BLaER1 treated with 17β-estradiol and CSF1 and Interleukin-3, amounts not matched to agents 10 nM and 100 nM (cell line): ENCODE measurements around the gene FIGN.

Experiments
- H3K27ac ChIP-seq, 11 experiments: shearing (Covaris generic); formaldehyde crosslinking; 2 replicates each; pipeline ENCODE4 v1.8.1; 2022
- H3K27me3 ChIP-seq, 11 experiments: shearing (Covaris generic); formaldehyde crosslinking; 2 replicates each; pipeline ENCODE4 v1.8.1; 2022
- H3K36me3 ChIP-seq, 11 experiments: shearing (Covaris generic); formaldehyde crosslinking; 2 replicates each; pipeline ENCODE4 v1.8.1; 2022
- H3K4me1 ChIP-seq, 10 experiments: shearing (Covaris generic); formaldehyde crosslinking; 2 replicates each; pipeline ENCODE4 v1.8.1; 2022
- H3K4me2 ChIP-seq, 11 experiments: shearing (Covaris generic); formaldehyde crosslinking; 2 replicates each; pipeline ENCODE4 v1.8.1; 2022
- H3K4me3 ChIP-seq, 10 experiments: shearing (Covaris generic); formaldehyde crosslinking; 2 replicates each; pipeline ENCODE4 v1.8.1; 2022
- H3K9ac ChIP-seq, 11 experiments: shearing (Covaris generic); formaldehyde crosslinking; 2 replicates each; pipeline ENCODE4 v1.8.1; 2022
- H3K9me3 ChIP-seq, 11 experiments: shearing (Covaris generic); formaldehyde crosslinking; replicated peaks in 1 of 11; 2 replicates each; pipeline ENCODE4 v1.8.1; 2022
- H4K20me1 ChIP-seq, 11 experiments: shearing (Covaris generic); formaldehyde crosslinking; 2 replicates each; pipeline ENCODE4 v1.8.1; 2022
- Cebpa-rat ChIP-seq, 11 experiments: shearing (Covaris generic); IDR thresholded peaks; 2 replicates each; pipeline ENCODE4 v1.8.1; 2022

Gene FIGN

DNA sequence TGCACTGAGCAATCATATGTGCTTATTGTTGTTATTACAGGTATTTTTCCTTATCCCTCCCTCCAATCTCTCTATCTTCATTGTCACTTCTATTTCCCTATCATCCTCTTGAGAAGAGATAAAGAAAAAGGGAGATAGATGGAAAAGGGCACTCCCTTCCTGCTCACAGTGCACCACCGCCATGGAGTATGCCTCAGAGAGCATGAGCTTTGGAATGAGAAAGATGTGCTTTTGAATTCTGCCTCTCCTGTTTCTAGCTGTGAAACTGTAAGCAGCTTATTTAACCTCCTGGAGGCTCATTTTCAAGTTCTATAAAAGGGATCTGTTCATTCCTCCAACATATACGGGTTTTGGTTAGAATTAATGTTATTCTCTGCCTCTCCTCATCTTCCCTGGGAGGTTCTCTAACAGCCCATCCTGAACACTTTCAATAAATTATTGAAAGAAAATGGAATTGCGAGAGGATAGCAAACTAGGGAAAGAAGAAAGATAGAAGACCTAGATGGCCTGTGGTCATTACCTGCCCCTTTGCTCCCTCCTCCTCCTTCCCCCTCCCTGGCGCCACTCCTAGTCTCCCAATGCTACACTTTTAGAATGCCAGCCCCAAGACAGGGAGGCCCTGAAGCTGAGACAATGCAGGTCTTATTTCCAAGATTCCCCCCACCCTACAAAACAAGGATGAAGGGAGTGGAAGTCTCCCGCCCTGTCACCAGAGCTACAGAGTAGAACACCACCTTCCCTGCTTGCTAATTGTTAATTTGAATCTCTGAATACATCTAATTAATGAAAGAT, 37.8 kb downstream of the FIGN start:
- no peak overlapping the region for H3K9ac ChIP-seq
- H3K27me3 ChIP-seq = no peaks in the 10 kb centered on the region
- no peak overlapping the region for H3K27ac ChIP-seq
- no peak for TF ChIP-seq Cebpa-rat (IDR thresholded peaks at IDR 0.05)
- no peak overlapping the region for H3K4me2 ChIP-seq
- no peaks in the 10 kb centered on the region for H3K36me3 ChIP-seq
- no peak overlapping the region for H3K4me3 ChIP-seq
- H3K4me1 ChIP-seq = peaks cover 0 to 9% (median 0%) of the 10 kb centered on the region in 10 experiments; a peak in 2 of 20 replicates
- H3K9me3 ChIP-seq = no peaks in the 10 kb centered on the region
- no peaks in the 10 kb centered on the region for H4K20me1 ChIP-seq

DNA sequence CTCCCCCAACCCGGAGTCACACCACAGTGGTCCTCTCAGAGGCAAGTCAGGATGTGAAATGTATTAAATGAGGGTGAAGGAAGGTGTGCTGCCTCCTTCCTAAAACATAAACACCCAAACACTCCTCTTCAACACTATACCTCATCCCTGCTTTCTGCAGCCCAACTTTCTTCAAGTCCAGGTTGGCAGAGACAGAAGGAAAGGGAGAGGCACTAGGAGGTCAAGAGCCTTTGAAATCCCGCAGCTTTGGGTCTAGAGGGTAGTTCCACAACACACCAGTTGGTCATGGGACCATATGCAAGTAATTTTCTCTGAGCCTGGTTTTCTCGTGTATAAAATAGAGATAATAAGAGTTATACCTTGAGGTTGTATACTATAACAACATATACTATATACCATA, 38.4 kb downstream of the FIGN start:
- Histone ChIP-seq H3K9me3 (no peaks in the 10 kb centered on the region), H4K20me1 (no peaks in the 10 kb centered on the region), H3K36me3 (no peaks in the 10 kb centered on the region), H3K4me2 (no peak overlapping the region), H3K27ac (no peak overlapping the region), H3K27me3 (no peaks in the 10 kb centered on the region), H3K4me1 (peaks cover 0 to 9% (median 0%) of the 10 kb centered on the region in 10 experiments; a peak in 2 of 20 replicates), H3K9ac (no peak overlapping the region), H3K4me3 (no peak overlapping the region)
- TF ChIP-seq Cebpa-rat (IDR thresholded peaks at IDR 0.05) = no peak

DNA sequence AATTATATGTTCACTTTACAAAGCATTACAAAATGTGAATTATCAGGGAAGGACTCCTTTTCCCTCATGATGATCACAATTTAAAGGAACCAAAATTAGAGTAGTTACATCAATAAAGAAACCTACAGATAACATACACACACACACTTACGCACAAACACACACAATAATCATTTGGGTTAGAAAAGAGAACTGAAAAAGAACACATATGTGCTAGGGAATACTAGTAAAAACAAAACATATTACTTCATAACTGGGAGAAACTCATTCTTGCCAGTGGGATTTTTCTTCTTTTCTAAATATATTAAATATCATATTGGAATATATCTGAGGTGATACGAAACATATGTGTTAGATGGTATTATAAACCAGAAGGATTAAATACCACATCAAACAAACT, 42.3 kb downstream of the FIGN start:
- TF ChIP-seq Cebpa-rat (IDR thresholded peaks at IDR 0.05) = no peak
- H4K20me1 ChIP-seq = no peaks in the 10 kb centered on the region
- H3K27ac ChIP-seq = no peak overlapping the region
- peaks cover 0 to 18% (median 0%) of the 10 kb centered on the region in 10 experiments; a peak in 5 of 20 replicates for H3K4me1 ChIP-seq
- H3K4me3 ChIP-seq = no peak overlapping the region
- no peaks in the 10 kb centered on the region for H3K27me3 ChIP-seq
- no peak overlapping the region for H3K4me2 ChIP-seq
- no peak overlapping the region for H3K9ac ChIP-seq
- no peaks in the 10 kb centered on the region for H3K9me3 ChIP-seq
- no peaks in the 10 kb centered on the region for H3K36me3 ChIP-seq

DNA sequence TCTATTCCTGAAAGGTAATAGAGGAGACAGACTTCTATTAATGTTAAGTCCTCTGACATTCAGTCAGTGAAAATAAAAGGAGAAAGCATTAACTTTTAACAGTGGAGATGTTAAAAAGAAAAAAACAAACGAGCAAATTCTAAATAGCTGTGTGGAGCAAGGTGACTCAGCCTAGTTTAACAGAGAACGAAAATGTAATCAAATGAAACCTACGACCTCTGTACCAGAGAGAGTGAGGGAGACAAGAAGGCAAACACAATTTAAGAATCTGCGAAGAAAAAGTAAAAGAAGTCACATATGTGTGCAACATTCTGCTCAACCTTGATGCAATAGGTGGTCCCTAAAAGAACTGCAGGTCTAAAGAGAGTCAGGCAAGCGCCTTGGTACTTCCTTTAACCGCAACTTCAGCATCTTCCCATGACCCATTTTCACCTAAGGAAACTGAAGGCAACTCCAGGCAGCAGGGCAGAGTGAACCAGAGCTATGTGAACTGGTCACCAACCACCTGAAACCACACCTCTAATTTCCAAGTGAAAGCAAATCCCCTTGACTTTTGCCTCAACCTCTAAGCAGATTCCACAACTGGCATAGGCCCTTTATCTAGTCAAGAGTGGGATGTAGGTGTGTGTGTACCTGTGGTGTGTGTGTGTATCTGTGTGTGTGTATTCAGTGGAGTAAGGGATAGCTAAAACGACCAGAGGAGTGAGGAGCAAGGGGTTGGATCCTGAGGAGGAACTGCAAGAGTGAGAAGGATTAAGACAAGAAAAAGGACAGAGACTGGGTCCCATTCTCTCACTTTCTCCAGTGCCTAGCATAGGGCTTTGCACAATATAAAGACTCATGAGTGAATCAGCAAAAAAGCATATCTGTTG, 43.0 kb downstream of the FIGN start:
- Histone ChIP-seq H3K27me3 (no peaks in the 10 kb centered on the region), H3K27ac (no peak overlapping the region), H3K9me3 (no peaks in the 10 kb centered on the region), H3K4me3 (no peak overlapping the region), H3K36me3 (no peaks in the 10 kb centered on the region), H4K20me1 (no peaks in the 10 kb centered on the region), H3K9ac (no peak overlapping the region), H3K4me2 (no peak overlapping the region), H3K4me1 (peaks cover 0 to 18% (median 0%) of the 10 kb centered on the region in 10 experiments; a peak in 5 of 20 replicates)
- TF ChIP-seq Cebpa-rat (IDR thresholded peaks at IDR 0.05) = no peak

DNA sequence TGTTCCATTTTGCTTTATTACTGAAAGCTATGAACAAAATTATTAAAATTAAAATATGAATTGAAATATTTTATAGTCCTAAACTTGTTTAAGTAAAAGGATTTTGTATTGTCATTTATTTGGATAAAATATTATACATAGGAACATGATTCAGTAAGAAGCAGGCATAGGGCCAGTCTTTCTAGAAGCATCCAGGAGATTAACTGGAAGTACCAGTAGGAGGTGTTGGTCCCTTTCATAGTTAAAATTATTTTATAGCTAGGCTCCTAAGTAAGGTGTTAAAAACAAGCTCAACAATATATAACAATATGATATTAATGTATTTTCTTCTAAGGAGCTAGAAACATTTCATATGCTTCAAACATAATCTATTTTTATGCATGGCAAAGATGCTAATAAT, 43.7 kb downstream of the FIGN start:
- Histone ChIP-seq H3K4me2 (no peak overlapping the region), H3K27ac (no peak overlapping the region), H4K20me1 (no peaks in the 10 kb centered on the region), H3K9me3 (no peaks in the 10 kb centered on the region), H3K4me3 (no peak overlapping the region), H3K36me3 (no peaks in the 10 kb centered on the region), H3K27me3 (no peaks in the 10 kb centered on the region), H3K9ac (no peak overlapping the region), H3K4me1 (peaks cover 0 to 18% (median 0%) of the 10 kb centered on the region in 10 experiments; a peak in 5 of 20 replicates)
- no peak for TF ChIP-seq Cebpa-rat (IDR thresholded peaks at IDR 0.05)

DNA sequence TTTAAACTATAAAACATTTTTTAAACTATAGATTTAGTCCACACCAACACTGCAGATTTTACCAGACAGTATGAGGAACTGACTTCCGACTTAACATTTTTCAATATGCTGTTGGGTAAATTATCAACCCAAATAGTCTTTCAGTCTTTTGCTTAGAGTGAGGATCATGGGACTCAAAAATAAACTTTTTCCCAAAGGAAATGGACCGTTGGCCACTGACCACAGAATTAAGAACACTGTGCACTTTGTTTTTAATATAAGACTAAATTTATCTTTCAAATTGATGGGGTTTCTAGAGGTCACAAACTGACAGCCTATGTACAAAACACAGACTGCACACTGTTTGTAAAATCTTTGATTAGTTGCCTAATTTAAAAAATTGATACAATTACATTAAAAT, 44.9 kb downstream of the FIGN start:
- Histone ChIP-seq H3K4me3 (no peak overlapping the region), H3K27me3 (no peaks in the 10 kb centered on the region), H3K36me3 (no peaks in the 10 kb centered on the region), H3K9ac (no peak overlapping the region), H3K9me3 (no peaks in the 10 kb centered on the region), H4K20me1 (no peaks in the 10 kb centered on the region), H3K4me2 (peak overlapping the region in 4 of 11 experiments; percentile 8 to 58 (median 19); a peak in 4 of 22 replicates), H3K4me1 (peaks cover 0 to 18% (median 0%) of the 10 kb centered on the region in 10 experiments; a peak in 5 of 20 replicates), H3K27ac (no peak overlapping the region)
- TF ChIP-seq Cebpa-rat (IDR thresholded peaks at IDR 0.05) = no peak

DNA sequence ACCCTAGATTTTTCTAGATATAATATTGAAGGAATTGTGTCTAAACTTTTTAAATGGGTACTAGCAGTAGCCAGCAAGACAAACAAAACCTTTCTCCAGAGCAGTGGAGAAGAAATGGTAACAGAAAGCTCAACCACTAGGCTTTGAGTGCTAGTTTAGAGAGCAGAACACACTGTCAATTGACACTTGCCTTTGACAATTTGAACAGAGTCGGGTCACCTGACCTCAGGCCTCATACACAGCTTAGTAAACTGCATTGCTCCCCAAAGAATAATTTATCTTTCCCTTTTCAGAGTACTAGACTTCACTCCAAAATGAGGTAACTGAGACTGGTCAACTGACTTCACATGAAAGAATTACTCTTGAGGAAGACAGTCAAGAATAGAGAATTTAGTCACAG, 48.6 kb downstream of the FIGN start:
- Histone ChIP-seq H3K27ac (no peak overlapping the region), H3K4me1 (peaks cover 0 to 18% (median 0%) of the 10 kb centered on the region in 10 experiments; a peak in 5 of 20 replicates), H3K9ac (no peak overlapping the region), H4K20me1 (no peaks in the 10 kb centered on the region), H3K4me3 (no peak overlapping the region), H3K9me3 (no peaks in the 10 kb centered on the region), H3K27me3 (no peaks in the 10 kb centered on the region), H3K36me3 (no peaks in the 10 kb centered on the region), H3K4me2 (no peak overlapping the region)
- no peak for TF ChIP-seq Cebpa-rat (IDR thresholded peaks at IDR 0.05)

DNA sequence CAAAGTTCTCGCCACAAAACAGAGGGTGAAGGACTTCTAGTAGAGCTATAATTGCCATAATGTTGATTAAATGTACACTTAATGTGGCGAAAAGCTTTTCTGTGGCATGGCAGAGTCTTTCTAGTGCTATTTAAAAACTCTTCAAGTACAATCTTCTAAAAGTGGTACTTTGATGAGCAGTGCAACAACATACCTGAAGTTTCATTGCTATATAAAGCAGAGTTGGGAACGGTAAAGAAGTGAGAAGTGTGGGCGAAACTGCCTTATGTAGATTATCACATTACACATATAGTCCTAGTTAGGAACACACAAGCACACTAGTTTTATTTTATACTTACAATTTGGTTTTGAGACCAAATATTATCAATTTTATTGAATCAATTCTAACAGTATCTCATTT, 49.5 kb downstream of the FIGN start:
- no peaks in the 10 kb centered on the region for H3K27me3 ChIP-seq
- no peak for TF ChIP-seq Cebpa-rat (IDR thresholded peaks at IDR 0.05)
- H3K4me2 ChIP-seq = no peak overlapping the region
- H3K27ac ChIP-seq = no peak overlapping the region
- no peak overlapping the region for H3K4me3 ChIP-seq
- no peaks in the 10 kb centered on the region for H4K20me1 ChIP-seq
- no peaks in the 10 kb centered on the region for H3K9me3 ChIP-seq
- H3K4me1 ChIP-seq = peaks cover 0 to 16% (median 0%) of the 10 kb centered on the region in 10 experiments; a peak in 5 of 20 replicates
- no peak overlapping the region for H3K9ac ChIP-seq
- no peaks in the 10 kb centered on the region for H3K36me3 ChIP-seq

DNA sequence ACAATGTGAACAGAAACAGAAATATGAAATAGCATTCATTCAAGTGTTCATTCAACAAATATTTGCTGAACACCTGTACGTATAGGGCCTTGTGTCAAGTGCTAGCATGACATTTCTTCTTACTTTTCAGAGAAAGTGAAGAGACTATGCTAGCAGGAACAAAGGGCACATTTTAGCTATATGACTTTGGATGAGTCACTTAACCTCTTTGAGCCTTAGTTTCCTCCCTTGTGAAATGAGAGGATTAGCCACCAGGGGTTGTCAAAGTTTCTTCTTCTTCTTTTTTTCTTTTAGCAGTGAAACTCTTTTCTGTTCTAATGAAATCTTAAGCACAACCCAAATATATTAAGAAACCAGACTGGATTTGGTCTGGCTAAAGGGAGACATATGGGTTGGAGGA, 53.1 kb downstream of the FIGN start:
- Histone ChIP-seq H3K9ac (no peak overlapping the region), H4K20me1 (no peaks in the 10 kb centered on the region), H3K4me3 (no peak overlapping the region), H3K27me3 (no peaks in the 10 kb centered on the region), H3K9me3 (no peaks in the 10 kb centered on the region), H3K4me1 (no peaks in the 10 kb centered on the region), H3K36me3 (no peaks in the 10 kb centered on the region), H3K27ac (no peak overlapping the region), H3K4me2 (no peak overlapping the region)
- TF ChIP-seq Cebpa-rat (IDR thresholded peaks at IDR 0.05) = no peak
